Gastroesophageal sphincter (tissue), 3 donors: ENCODE measurements around the gene TMEM91.

Experiments used
- CTCF ChIP-seq, 4 experiments: fragments of 200-600 bp in 2 of 4; fragments of 450-650 bp in 2 of 4; sonication (generic) in 1 of 4; IDR thresholded peaks; one replicate each; pipeline ENCODE4 v1.5.1; 2017 to 2019; ENCODE audit warnings: antibody characterized with exemption in 4 of 4, mild to moderate bottlenecking in 2 of 4, moderate library complexity in 2 of 4
- EP300 ChIP-seq: sonication (generic); formaldehyde crosslinking; IDR thresholded peaks from one replicate; pipeline ENCODE4 v1.6.1; 2017; ENCODE audit warnings: antibody characterized with exemption, mild to moderate bottlenecking
- POLR2A ChIP-seq, 2 donors: fragments of 450-650 bp; IDR thresholded peaks; one replicate each; pipeline ENCODE4 v1.6.1; 2017; ENCODE audit warnings: antibody characterized with exemption in 2 of 2, mild to moderate bottlenecking in 2 of 2, moderate library complexity in 1 of 2
- POLR2AphosphoS5 ChIP-seq: sonication (generic); formaldehyde crosslinking; IDR thresholded peaks from one replicate; pipeline ENCODE4 v1.6.1; 2017; ENCODE audit warnings: antibody characterized with exemption

- TF ChIP-seq EP300 = no peak
- TF ChIP-seq CTCF (IDR thresholded peaks at IDR 0.05) = no peak
- TF ChIP-seq POLR2A (IDR thresholded peaks at IDR 0.05) = no peak
- no peak for TF ChIP-seq POLR2AphosphoS5
Measured at GRCh38 chr19:41356984-41357739, 19.2 kb upstream of the TMEM91 start.
